Ascending aorta (tissue), 2 donors: ENCODE measurements around the gene UBE2O. TPM values are rescaled to one million over a fixed set of nuclear protein-coding genes. Genes with fewer than 3 reads are reported as not detected.

Experiments used
- DNase-seq, 2 donors: peaks; one replicate each; pipeline ENCODE4 v3.0.0-alpha.2; 2019; ENCODE audit warnings: low spot score in 2 of 2
- H3K27ac ChIP-seq, 2 donors: fragments of 200-600 bp; sonication (generic); one replicate each; pipeline ENCODE4 v1.5.1; 2016 to 2017; ENCODE audit warnings: mild to moderate bottlenecking in 1 of 2
- H3K27me3 ChIP-seq: fragments of 200-600 bp; sonication (generic); one replicate; pipeline ENCODE4 v1.5.1; 2017
- H3K36me3 ChIP-seq, 2 donors: fragments of 200-600 bp; sonication (generic); one replicate each; pipeline ENCODE4 v1.5.1; 2016
- H3K4me1 ChIP-seq, 2 donors: fragments of 200-600 bp; sonication (generic); one replicate each; pipeline ENCODE4 v1.5.1; 2016 to 2017; ENCODE audit warnings: mild to moderate bottlenecking in 1 of 2
- H3K4me3 ChIP-seq, 2 donors: fragments of 200-600 bp; sonication (generic); one replicate each; pipeline ENCODE4 v1.5.1; 2016 to 2017; ENCODE audit warnings: mild to moderate bottlenecking in 1 of 2
- H3K9me3 ChIP-seq, 2 donors: fragments of 200-600 bp; sonication (generic); one replicate each; pipeline ENCODE4 v1.5.1; 2016
- CTCF ChIP-seq, 3 experiments: fragments of 200-600 bp in 2 of 3; fragments of 450-650 bp in 1 of 3; sonication (generic) in 2 of 3; IDR thresholded peaks; one replicate each; pipeline ENCODE4 v1.5.1; 2016 to 2019; ENCODE audit warnings: antibody characterized with exemption in 3 of 3, mild to moderate bottlenecking in 1 of 3, moderate library complexity in 1 of 3
- intact Hi-C: fragments of 100-400 bp; cut with DNase I; formaldehyde crosslinking; loops from one replicate; pipeline ENCODE4 v1.15.1; 2023
- total RNA-seq: library from RNA; depleted of rRNA; stranded (reverse); fragments of >200 nt; gene quantifications from one replicate; pipeline ENCODE4 v1.1.0, GENCODE V29; 2016

The UBE2O gene
- total RNA-seq, 1 donor from 2014 or later: 19.6 TPM

GRCh38 chr17:76449126-76449525 lies 3.8 kb downstream of the UBE2O start:
- Histone ChIP-seq H3K4me1 (peaks cover 0 to 12% of the 10 kb centered on the region in 2 donors), H3K4me3 (no peak overlapping the region), H3K9me3 (no peaks in the 10 kb centered on the region), H3K27me3 (no peaks in the 10 kb centered on the region), H3K27ac (no peak overlapping the region), H3K36me3 (no peaks in the 10 kb centered on the region)
- no peak for DNase-seq
- no peak for TF ChIP-seq CTCF (IDR thresholded peaks at IDR 0.05)
- intact Hi-C loops: no loop called here

- no peak overlapping the region for H3K27ac ChIP-seq
- H3K9me3 ChIP-seq: no peaks in the 10 kb centered on the region
- no peaks in the 10 kb centered on the region for H3K36me3 ChIP-seq
- intact Hi-C loops: no loop called here
- H3K4me3 ChIP-seq: no peak overlapping the region
- no peak for TF ChIP-seq CTCF (IDR thresholded peaks at IDR 0.05)
- DNase-seq: no peak
- H3K4me1 ChIP-seq: peaks cover 0 to 12% of the 10 kb centered on the region in 2 donors
- no peaks in the 10 kb centered on the region for H3K27me3 ChIP-seq
These were observed 4.9 kb downstream of the UBE2O start for GRCh38 chr17:76447931-76448652.

- H3K27ac ChIP-seq: no peak overlapping the region
- H3K9me3 ChIP-seq: no peaks in the 10 kb centered on the region
- intact Hi-C loops: no loop called here
- DNase-seq: no peak
- no peaks in the 10 kb centered on the region for H3K27me3 ChIP-seq
- peaks cover 0 to 7% of the 10 kb centered on the region in 2 donors for H3K4me1 ChIP-seq
- no peak for TF ChIP-seq CTCF (IDR thresholded peaks at IDR 0.05)
- no peak overlapping the region for H3K4me3 ChIP-seq
- no peaks in the 10 kb centered on the region for H3K36me3 ChIP-seq
These were observed 6.3 kb downstream of the UBE2O start for GRCh38 chr17:76446449-76447231.

DNA sequence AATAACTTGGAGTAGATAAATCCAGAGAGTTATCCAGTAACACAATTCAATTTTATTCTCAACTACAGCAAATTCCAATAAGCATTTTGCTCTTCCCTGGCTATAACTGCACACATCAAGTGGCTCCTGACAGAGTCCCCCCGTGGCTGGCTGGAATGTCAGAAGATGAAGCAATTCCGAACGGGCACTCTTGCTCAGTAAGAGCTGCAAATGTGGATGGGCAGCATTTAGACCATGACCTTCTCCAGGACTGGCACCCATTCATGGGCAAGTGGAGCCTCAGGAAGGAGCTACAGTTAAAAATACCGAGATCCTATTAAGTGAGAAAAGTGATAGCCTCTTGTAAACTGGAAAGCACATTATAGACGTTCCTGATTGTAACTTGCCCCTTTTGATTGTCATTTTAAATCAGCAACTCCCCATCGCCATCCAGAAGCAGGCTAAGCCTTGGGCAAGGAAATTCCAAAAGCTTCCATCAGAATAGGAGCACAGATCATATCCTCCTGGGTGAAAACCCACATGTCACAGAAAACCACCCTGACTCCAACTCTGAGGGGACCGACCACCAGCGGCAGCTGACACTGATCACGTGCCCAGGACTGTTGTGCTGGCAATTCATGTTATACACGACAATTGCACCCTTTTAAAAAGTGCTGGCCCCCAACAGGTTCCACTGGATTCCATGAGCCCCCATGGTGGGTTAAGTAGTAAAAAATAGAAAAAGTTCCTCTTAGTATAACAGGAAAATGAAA lies 7.1 kb downstream of the UBE2O start:
- H3K36me3 ChIP-seq: no peaks in the 10 kb centered on the region
- H3K27me3 ChIP-seq: no peaks in the 10 kb centered on the region
- intact Hi-C loops: no loop called here
- DNase-seq: no peak
- TF ChIP-seq CTCF (IDR thresholded peaks at IDR 0.05): no peak
- no peak overlapping the region for H3K4me3 ChIP-seq
- H3K9me3 ChIP-seq: no peaks in the 10 kb centered on the region
- H3K27ac ChIP-seq: no peak overlapping the region
- peaks cover 0 to 7% of the 10 kb centered on the region in 2 donors for H3K4me1 ChIP-seq

DNA sequence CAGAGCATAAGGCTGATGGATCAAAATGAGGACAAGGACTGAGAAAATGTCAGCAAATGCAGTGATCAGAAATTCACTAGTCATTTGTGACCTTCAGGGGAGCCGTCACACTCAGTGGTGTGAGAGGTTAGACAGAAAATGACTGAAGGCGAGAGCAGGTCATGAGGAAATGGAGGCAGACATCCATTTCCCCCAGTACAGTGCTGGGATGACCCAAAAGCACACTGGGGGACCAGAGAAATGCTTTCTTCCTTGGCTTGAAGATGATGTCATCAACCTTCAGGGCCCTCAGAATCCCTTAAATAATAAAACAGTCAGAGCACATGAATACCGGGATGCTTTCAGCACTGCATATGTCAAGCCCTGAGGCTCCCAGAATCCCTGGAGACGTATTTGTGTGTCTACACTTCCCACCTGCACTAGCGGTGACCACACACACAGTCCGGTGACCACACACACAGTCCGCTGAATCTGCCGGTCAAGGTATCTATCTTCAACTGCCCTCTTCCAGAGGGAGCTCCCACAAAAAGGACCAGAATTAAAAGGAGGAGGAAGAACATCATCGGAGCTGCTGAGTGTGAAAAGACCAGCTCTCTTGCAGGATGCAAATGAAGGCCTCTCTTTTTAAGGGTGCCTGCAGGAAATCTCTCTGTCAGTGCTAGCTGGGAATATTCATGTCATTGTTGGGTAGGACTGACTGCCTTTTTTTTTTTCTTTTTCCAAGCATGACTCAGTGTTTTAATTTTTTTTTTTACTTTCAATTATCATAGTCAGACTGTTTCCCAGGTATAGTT lies 8.2 kb downstream of the UBE2O start:
- Histone ChIP-seq H3K36me3 (no peaks in the 10 kb centered on the region), H3K9me3 (no peaks in the 10 kb centered on the region), H3K4me3 (no peak overlapping the region), H3K27me3 (no peaks in the 10 kb centered on the region), H3K4me1 (peaks cover 0 to 7% of the 10 kb centered on the region in 2 donors), H3K27ac (no peak overlapping the region)
- intact Hi-C loops: no loop called here
- DNase-seq: no peak
- TF ChIP-seq CTCF (IDR thresholded peaks at IDR 0.05): no peak
